GM12872 (cell line): ENCODE data around the gene TRIM31.

Source experiments
- TF ChIP-seq, protein P1 (sequence below): IDR thresholded peaks from 3 replicates; pipeline ENCODE4 v1.5.1; 2011; ENCODE audit warnings: low read depth, mild to moderate bottlenecking, low read length, moderate library complexity; ENCODE audit not compliant: insufficient read depth

The TRIM31 gene

DNA sequence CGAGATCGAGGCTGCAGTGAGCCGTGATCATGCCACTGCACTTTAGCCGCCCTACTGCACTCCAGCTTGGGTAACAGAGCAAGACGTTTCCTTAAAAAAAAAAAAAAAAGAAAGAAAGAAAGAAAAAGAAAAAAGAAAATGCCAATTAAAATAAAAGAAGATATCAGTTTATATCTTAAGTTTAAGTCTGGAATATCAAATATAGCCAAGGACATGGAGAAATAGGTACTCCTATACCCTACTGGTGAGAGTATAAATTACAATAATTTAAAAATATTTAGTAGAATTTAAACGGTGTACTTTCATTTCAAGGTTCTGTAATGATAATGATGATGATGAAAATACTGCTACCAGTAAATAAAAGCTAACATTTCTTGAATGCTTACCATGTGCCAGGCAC is 3.8 kb upstream of the TRIM31 start:
- TF ChIP-seq, protein P1, sequence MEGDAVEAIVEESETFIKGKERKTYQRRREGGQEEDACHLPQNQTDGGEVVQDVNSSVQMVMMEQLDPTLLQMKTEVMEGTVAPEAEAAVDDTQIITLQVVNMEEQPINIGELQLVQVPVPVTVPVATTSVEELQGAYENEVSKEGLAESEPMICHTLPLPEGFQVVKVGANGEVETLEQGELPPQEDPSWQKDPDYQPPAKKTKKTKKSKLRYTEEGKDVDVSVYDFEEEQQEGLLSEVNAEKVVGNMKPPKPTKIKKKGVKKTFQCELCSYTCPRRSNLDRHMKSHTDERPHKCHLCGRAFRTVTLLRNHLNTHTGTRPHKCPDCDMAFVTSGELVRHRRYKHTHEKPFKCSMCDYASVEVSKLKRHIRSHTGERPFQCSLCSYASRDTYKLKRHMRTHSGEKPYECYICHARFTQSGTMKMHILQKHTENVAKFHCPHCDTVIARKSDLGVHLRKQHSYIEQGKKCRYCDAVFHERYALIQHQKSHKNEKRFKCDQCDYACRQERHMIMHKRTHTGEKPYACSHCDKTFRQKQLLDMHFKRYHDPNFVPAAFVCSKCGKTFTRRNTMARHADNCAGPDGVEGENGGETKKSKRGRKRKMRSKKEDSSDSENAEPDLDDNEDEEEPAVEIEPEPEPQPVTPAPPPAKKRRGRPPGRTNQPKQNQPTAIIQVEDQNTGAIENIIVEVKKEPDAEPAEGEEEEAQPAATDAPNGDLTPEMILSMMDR, result peak; percentile 9; the same call in 1 of the 3 replicates

DNA sequence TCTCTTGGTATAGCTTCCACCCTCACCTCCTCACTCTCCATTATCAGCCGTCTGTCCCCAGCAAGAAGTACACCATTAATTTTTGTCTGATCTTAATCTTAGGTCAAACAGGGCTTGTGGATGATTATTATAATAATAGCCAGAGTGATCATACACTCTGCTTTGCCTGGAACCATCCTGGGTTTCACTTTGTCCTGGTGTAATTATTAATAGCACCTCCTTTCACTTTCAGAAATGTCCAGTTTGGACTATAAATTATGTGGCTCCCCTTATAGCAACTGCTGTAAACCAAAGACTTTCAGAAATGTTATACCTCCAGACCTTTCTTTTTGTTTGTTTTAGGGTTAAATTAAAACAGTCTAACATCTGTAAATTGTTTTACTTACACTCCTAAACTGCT is 951 bp upstream of the TRIM31 start:
- TF ChIP-seq, protein P1, result no peak

DNA sequence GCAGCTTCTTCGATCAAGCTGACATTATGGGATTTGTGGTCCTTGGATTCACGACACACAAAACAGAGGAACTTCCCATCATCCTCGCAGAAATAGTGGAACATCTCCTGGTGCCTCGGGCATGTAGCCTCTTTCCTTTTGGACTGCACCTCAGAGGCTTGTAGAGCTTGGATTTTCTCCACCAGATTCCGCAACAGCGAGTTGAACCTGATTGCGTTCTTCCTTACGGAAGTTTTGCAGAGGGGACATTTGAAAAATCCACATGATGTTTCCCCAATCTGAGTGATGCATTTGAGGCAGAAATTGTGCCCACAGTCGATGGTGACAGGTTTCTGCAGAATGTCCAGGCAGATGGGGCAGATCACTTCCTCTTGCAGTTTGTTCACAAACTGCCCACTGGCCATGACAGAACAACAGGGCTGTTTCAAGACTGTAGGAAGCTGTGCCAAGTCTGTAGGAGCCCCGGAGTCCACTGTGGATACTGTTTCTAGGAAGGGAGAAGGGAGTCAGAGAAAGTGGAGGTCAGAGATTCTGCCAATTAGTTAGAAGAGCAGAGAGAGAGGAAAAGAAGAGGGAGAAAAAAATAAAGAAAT is 392 bp downstream of the TRIM31 start:
- TF ChIP-seq, protein P1, result no peak

DNA sequence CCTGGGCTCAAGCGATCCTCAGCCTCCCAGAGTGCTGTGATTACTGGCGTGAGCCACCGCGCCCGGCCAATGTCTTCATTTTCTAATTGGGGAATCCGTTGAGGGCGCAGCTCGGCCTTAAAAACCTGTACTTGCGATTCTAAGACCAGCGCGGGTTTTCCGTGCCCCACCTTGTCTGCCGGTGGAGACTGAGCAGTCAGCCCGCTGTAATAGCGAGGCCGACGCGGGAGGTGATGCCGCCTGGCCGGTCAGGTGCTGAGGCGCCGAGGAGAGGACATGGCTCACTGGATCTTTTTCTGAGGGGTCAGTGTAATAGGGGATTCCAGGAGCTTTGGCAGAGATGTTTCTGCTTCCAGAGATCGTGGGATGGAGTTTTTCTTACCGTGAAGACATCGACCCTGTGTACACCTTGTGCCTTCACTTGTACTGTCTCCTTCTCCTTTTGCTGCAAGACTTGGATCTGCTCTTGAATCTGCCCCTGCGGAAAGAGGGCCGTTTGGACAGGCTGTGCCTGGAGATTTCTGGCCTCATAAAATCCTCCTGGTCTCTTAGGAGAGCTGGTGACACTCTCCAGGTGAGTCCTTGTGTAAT is 1.5 kb downstream of the TRIM31 start:
- TF ChIP-seq, protein P1, result no peak

DNA sequence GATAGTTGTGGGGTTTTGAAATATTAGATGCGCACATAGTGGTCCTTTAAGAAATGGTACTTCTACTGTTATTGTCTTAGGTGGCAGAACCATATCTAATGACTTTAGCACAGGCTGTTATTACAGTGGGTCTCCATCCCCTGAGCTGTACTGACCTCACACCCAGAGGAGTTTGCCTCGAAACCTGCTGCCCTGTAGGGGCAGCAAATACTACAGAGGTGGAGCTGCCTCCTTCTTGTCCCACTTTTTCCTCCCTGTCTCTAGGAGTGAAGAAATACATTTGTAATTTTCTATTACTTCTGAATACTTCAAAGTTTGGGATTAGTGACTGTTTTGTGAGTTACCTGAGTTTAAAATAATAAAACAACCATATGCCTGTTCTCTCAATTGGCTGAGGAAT is 8.2 kb downstream of the TRIM31 start:
- TF ChIP-seq, protein P1, result peak; percentile 19; the same call in 1 of the 3 replicates

DNA sequence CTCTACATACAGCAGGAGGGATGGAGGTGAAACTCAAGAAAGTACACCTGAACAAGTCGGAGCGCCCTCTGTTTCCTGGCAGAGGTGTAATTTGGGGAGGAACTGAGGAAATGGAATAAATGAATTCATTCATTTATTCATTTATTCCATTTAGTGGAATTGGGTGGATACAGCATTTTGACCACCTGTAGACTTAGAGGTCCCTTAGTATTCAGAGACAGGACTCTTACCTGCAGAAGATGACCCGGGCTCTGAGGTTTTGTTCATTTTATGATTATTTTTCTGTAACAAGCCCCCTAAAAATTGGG is 9.1 kb downstream of the TRIM31 start:
- TF ChIP-seq, protein P1, result no peak

DNA sequence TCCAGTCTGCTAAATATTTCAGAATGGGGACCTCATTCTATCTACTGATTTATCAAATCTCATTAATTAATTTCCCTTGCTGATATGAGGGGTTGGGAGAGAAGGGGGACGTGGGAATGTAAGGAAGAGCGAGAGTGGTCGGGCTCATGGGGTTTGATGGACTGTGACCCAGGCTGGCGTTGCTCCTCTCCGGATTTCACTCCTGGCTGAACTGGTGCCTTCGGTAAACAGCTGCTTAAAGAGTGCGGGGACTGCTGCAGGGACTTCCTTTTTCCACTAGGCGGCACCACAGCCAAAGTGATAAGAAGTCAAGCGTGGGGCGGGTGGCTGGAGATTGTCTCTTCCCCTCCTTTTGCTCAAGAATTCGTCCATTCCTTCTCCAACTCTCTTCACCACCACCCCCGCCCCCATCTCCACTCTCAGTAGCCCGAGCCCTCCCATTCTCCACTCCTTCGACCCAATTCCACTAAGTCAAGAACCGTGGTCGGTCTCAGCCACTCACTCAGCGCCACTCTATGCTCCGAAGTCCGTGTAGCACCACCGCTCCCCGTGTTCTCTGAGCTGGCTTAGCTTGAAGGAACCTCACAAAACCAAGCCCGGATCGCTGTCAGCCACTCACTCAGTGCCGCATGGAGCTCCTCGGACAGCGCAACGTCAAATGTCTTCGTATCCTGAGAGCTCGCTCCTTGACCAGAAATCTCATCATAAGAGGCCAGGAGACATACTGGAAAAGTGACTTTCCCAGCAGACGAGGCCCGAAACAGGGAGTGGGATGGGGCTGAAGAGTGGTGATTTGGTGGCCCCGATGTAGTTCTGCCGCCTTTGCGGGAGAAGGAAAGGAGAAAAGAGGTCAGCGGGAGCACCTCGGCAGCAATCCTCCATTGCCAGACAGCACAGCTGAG is 9.7 kb downstream of the TRIM31 start:
- TF ChIP-seq, protein P1, result peak; percentile 98
